ENCODE results near the gene KLHL14. TPM values are rescaled to one million over a fixed set of nuclear protein-coding genes. Genes with fewer than 3 reads are reported as not detected.
"Not testable (repeated sequence)": the region's sequence is repeated elsewhere in the genome, so short reads cannot be mapped to it uniquely, and the experiment has no call there.

Gene KLHL14
- total RNA-seq, 1 donor: not detected

DNA sequence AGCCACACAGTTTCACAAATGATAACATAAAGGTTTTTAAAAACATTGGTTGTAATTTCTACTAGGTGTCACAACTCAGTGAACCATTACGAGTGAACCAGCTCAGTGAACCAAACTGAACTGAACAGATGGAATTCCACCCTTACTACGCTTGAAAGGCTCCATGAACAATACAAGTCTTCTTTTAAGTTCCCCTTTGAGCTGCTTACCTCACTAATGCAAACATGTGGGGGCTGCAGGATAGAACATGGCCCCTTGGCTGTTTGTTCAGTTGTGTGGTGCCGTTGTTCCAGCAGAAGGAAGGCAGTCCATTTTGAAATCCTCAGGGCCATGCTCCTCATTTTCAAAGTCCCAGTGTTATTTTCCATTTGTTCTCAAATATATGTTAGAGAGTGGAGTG, 30.7 kb upstream of the KLHL14 start:
- Histone ChIP-seq H4K20me1 (ENCODE audit: insufficient read depth, low read length) (no peaks in the 10 kb centered on the region), H3K4me1 (ENCODE audit: insufficient read depth, low read length) (no peaks in the 10 kb centered on the region), H2AFZ (ENCODE audit: low read length) (no peak overlapping the region), H3K4me3 (ENCODE audit: insufficient read depth, low read length) (no peak overlapping the region), H3K27ac (ENCODE audit: low read depth, low read length) (no peak overlapping the region), H3K4me2 (ENCODE audit: insufficient read depth, low read length) (no peak overlapping the region), H3K36me3 (ENCODE audit: insufficient read depth, low read length) (no peaks in the 10 kb centered on the region), H3K27me3 (ENCODE audit: insufficient read depth, low read length) (no peaks in the 10 kb centered on the region), H3K79me2 (ENCODE audit: insufficient read depth, low read length) (no peaks in the 10 kb centered on the region), H3K9me3 (ENCODE audit: low read depth, low read length) (no peaks in the 10 kb centered on the region)
- TF ChIP-seq, protein P1, sequence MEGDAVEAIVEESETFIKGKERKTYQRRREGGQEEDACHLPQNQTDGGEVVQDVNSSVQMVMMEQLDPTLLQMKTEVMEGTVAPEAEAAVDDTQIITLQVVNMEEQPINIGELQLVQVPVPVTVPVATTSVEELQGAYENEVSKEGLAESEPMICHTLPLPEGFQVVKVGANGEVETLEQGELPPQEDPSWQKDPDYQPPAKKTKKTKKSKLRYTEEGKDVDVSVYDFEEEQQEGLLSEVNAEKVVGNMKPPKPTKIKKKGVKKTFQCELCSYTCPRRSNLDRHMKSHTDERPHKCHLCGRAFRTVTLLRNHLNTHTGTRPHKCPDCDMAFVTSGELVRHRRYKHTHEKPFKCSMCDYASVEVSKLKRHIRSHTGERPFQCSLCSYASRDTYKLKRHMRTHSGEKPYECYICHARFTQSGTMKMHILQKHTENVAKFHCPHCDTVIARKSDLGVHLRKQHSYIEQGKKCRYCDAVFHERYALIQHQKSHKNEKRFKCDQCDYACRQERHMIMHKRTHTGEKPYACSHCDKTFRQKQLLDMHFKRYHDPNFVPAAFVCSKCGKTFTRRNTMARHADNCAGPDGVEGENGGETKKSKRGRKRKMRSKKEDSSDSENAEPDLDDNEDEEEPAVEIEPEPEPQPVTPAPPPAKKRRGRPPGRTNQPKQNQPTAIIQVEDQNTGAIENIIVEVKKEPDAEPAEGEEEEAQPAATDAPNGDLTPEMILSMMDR (IDR thresholded peaks at IDR 0.05; ENCODE audit: extremely low read depth, low read depth, low read length): no peak
- no peak for DNase-seq (ENCODE audit: insufficient read length, low spot score, missing footprints)

DNA sequence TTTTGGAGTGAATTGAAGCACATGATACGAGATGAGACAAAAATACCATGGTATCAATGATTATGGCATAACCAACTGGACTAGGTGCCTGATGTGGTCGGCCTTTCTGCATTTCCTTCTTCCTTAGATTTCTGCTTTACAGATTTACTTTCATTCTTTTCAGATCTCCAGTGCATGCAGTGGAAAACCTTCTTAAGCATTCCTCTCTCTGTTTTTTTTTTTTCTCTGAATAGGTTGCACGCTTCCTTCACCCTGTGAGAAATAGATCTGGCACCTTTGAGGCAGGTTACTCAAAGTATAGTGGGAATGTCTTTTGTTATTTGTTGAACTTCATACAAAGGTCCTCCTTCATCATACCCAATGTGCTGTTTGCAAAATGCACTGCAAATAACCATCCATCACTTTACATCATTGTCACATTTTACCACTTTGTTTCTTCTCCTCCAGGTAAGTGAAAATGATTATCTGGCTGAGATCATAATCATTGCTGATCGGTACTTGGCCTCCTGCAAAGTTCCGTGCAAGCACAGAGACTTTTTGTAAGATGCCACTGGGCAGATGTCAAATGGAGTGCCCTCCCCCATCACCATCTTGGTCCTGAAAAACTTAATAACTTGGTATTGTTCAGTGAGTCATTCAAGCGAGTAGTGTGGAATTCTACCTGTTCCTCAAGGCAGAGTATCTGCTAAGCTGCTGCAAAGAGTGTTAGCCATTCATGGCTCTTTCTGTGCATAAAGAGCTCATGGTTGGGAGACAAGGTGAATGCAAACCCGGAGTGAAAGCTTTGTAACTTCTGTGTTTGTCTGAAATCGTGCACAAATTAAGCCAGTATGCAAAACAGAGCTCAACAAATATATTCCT, 30.0 kb upstream of the KLHL14 start:
- Histone ChIP-seq H3K4me1 (ENCODE audit: insufficient read depth, low read length) (no peaks in the 10 kb centered on the region), H2AFZ (ENCODE audit: low read length) (no peak overlapping the region), H4K20me1 (ENCODE audit: insufficient read depth, low read length) (no peaks in the 10 kb centered on the region), H3K4me3 (ENCODE audit: insufficient read depth, low read length) (no peak overlapping the region), H3K4me2 (ENCODE audit: insufficient read depth, low read length) (no peak overlapping the region), H3K36me3 (ENCODE audit: insufficient read depth, low read length) (no peaks in the 10 kb centered on the region), H3K9me3 (ENCODE audit: low read depth, low read length) (no peaks in the 10 kb centered on the region), H3K27ac (ENCODE audit: low read depth, low read length) (no peak overlapping the region), H3K79me2 (ENCODE audit: insufficient read depth, low read length) (no peaks in the 10 kb centered on the region), H3K27me3 (ENCODE audit: insufficient read depth, low read length) (no peaks in the 10 kb centered on the region)
- TF ChIP-seq, protein P1 (IDR thresholded peaks at IDR 0.05; ENCODE audit: extremely low read depth, low read depth, low read length): no peak
- DNase-seq (ENCODE audit: insufficient read length, low spot score, missing footprints): no peak

DNA sequence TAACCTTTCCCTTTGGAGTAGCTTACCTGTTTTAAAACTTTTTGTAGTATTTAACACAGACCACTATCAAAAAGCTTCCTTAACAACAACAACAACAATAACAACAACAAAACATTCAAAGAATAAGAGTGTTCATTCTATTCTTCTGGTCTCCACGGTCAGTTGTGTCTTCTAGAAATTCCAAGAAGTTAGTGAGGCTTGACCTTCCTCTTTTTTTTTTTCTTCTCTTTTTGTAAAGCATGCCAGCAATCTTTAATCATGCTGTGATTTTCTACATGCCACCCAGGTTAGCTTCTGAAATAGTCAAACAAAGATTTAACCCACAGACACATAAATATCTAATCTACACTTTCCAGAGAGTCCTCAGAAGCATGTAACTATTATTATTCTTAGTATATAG, 28.4 kb upstream of the KLHL14 start:
- no peak overlapping the region for H3K4me2 ChIP-seq (ENCODE audit: insufficient read depth, low read length)
- H2AFZ ChIP-seq (ENCODE audit: low read length): no peak overlapping the region
- H3K4me1 ChIP-seq (ENCODE audit: insufficient read depth, low read length): no peaks in the 10 kb centered on the region
- H3K4me3 ChIP-seq (ENCODE audit: insufficient read depth, low read length): no peak overlapping the region
- DNase-seq (ENCODE audit: insufficient read length, low spot score, missing footprints): no peak
- H3K36me3 ChIP-seq (ENCODE audit: insufficient read depth, low read length): no peaks in the 10 kb centered on the region
- no peaks in the 10 kb centered on the region for H3K9me3 ChIP-seq (ENCODE audit: low read depth, low read length)
- no peak overlapping the region for H3K27ac ChIP-seq (ENCODE audit: low read depth, low read length)
- no peaks in the 10 kb centered on the region for H4K20me1 ChIP-seq (ENCODE audit: insufficient read depth, low read length)
- TF ChIP-seq, protein P1 (IDR thresholded peaks at IDR 0.05; ENCODE audit: extremely low read depth, low read depth, low read length): no peak
- H3K27me3 ChIP-seq (ENCODE audit: insufficient read depth, low read length): no peaks in the 10 kb centered on the region
- no peaks in the 10 kb centered on the region for H3K79me2 ChIP-seq (ENCODE audit: insufficient read depth, low read length)

DNA sequence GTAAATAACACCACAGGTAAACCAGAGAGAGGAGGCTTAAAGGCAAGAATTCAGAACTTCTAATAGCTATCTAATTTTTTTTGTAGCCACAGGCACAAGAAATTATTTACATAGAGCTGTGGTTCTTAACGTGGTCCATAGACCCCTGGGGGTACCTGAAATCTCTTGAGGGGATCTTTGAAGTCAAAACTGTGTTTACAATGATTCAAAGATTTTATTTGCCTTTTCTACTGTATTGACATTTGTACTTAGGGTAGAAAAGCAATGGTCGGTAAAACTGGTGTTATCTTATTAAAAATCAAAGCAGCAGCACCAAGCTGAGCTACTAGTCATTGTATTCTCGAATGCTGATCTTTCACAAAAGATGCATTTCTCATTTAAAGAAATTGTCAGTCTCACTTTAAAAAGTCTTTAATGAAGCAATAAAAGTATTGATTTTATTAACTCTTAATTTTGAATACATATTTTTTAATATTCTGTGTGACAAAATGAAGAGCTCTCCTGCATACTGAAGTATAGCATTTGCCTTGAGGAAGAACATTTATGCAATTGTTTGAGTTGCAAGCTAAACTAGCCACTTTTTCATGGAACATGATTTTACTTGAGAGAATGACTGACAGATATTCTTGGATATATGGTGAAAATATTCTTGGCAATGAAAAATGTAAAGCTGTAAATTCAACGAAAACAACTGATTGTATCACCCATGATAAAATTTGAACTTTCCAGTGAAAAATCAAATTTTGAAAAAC, 25.6 kb upstream of the KLHL14 start:
- H3K4me2 ChIP-seq (ENCODE audit: insufficient read depth, low read length): no peak overlapping the region
- H3K9me3 ChIP-seq (ENCODE audit: low read depth, low read length): no peaks in the 10 kb centered on the region
- no peak overlapping the region for H2AFZ ChIP-seq (ENCODE audit: low read length)
- no peak for DNase-seq (ENCODE audit: insufficient read length, low spot score, missing footprints)
- H3K36me3 ChIP-seq (ENCODE audit: insufficient read depth, low read length): no peaks in the 10 kb centered on the region
- no peaks in the 10 kb centered on the region for H3K79me2 ChIP-seq (ENCODE audit: insufficient read depth, low read length)
- no peaks in the 10 kb centered on the region for H3K4me1 ChIP-seq (ENCODE audit: insufficient read depth, low read length)
- H3K27ac ChIP-seq (ENCODE audit: low read depth, low read length): no peak overlapping the region
- TF ChIP-seq, protein P1 (IDR thresholded peaks at IDR 0.05; ENCODE audit: extremely low read depth, low read depth, low read length): no peak
- H4K20me1 ChIP-seq (ENCODE audit: insufficient read depth, low read length): no peaks in the 10 kb centered on the region
- H3K4me3 ChIP-seq (ENCODE audit: insufficient read depth, low read length): no peak overlapping the region
- no peaks in the 10 kb centered on the region for H3K27me3 ChIP-seq (ENCODE audit: insufficient read depth, low read length)

DNA sequence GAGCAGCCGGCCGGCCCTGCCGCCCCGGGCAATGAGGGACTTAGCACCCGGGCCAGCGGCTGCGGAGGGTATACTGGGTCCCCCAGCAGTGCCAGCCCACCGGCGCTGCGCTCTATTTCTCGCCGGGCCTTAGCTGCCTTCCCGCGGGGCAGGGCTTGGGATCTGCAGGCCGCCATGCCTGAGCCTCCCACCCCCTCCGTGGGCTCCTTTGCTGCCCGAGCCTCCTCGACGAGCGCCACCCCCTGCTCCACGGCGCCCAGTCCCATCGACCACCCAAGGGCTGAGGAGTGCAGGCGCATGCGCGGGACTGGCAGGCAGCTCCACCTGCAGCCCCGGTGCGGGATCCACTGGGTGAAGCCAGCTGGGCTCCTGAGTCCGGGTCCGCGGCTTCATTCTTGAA, 21.8 kb upstream of the KLHL14 start:
- not testable (repeated sequence) for H3K79me2 ChIP-seq (ENCODE audit: insufficient read depth, low read length); H3K4me1 ChIP-seq (ENCODE audit: insufficient read depth, low read length); H4K20me1 ChIP-seq (ENCODE audit: insufficient read depth, low read length); H3K27me3 ChIP-seq (ENCODE audit: insufficient read depth, low read length); H3K4me3 ChIP-seq (ENCODE audit: insufficient read depth, low read length); H3K36me3 ChIP-seq (ENCODE audit: insufficient read depth, low read length); H3K4me2 ChIP-seq (ENCODE audit: insufficient read depth, low read length); H2AFZ ChIP-seq (ENCODE audit: low read length); H3K27ac ChIP-seq (ENCODE audit: low read depth, low read length); DNase-seq (ENCODE audit: insufficient read length, low spot score, missing footprints); H3K9me3 ChIP-seq (ENCODE audit: low read depth, low read length)

All from osteoblast (primary cell).